Activated naive CD8-positive, alpha-beta T cell (primary cell): Measurements from ENCODE around the gene FUOM.

Experiments
- H3K27ac Mint-ChIP-seq: one replicate; pipeline ENCODE4 v1.8.0; 2021; ENCODE audit warnings: mixed read lengths
- H3K27me3 Mint-ChIP-seq: one replicate; pipeline ENCODE4 v1.8.0; 2021; ENCODE audit warnings: mixed read lengths
- H3K36me3 Mint-ChIP-seq: one replicate; pipeline ENCODE4 v1.8.0; 2021; ENCODE audit warnings: mixed read lengths
- H3K4me1 Mint-ChIP-seq: one replicate; pipeline ENCODE4 v1.8.0; 2021; ENCODE audit warnings: low read depth, mixed read lengths
- H3K4me3 Mint-ChIP-seq: one replicate; pipeline ENCODE4 v1.8.0; 2021; ENCODE audit warnings: mild to moderate bottlenecking, mixed read lengths
- H3K9me3 Mint-ChIP-seq: one replicate; pipeline ENCODE4 v1.8.0; 2021; ENCODE audit warnings: low read depth, mixed read lengths

FUOM gene

DNA sequence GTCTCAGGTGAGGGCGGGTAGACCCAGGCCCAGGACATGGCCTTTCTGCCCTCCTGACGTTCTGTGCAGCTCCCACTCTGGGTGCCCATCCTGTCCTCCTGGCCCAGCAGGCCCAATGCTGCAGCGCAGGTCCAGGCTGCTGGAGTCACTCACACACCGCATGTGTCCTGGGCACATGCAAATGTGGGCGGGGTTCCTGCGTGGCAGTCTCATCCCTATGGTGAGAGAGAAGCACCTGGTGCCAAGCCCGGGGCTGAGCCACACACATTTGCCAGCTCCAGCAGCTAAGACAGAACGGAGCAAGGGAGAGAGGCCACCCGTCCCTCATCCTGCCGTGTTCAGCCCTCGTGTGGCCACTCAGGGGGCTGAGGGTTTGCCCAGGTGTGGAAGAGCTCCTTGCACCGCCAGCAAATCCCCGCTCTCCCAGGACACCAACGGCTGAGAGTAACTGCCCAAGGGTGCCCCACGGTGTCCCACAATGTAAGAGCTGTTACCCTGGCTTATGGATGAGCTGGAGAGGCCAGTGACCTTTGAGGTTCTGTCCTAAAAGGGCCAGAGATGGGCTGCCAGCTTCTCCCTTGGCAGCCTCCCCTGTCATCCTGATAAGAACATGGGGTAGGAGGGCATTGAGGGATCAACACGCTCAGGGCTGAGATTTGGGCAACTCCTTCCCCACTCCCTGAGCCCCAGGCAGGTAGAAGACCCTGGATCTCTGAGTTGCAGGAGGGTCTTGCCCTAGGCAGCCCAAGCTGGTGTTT, 4.4 kb downstream of the FUOM start:
- Mint-ChIP-seq H3K27ac (no peak overlapping the region), H3K4me3 (no peak overlapping the region), H3K9me3 (no peaks in the 10 kb centered on the region), H3K27me3 (peaks cover 4% of the 10 kb centered on the region), H3K4me1 (peaks cover 5% of the 10 kb centered on the region), H3K36me3 (no peaks in the 10 kb centered on the region)

- Mint-ChIP-seq H3K27ac (no peak overlapping the region), H3K4me3 (no peak overlapping the region), H3K4me1 (peaks cover 5% of the 10 kb centered on the region), H3K36me3 (no peaks in the 10 kb centered on the region), H3K9me3 (no peaks in the 10 kb centered on the region), H3K27me3 (peaks cover 4% of the 10 kb centered on the region)
Observed at GRCh38 chr10:133351408-133352318, 6.2 kb downstream of the FUOM start.

GRCh38 chr10:133350950-133351329, 6.9 kb downstream of the FUOM start:
- Mint-ChIP-seq H3K4me3 (no peak overlapping the region), H3K9me3 (no peaks in the 10 kb centered on the region), H3K27ac (no peak overlapping the region), H3K4me1 (peaks cover 2% of the 10 kb centered on the region), H3K36me3 (no peaks in the 10 kb centered on the region), H3K27me3 (peaks cover 4% of the 10 kb centered on the region)

- no peak overlapping the region for H3K27ac Mint-ChIP-seq
- no peak overlapping the region for H3K4me3 Mint-ChIP-seq
- peaks cover 2% of the 10 kb centered on the region for H3K4me1 Mint-ChIP-seq
- peaks cover 9% of the 10 kb centered on the region for H3K27me3 Mint-ChIP-seq
- H3K36me3 Mint-ChIP-seq, result no peaks in the 10 kb centered on the region
- H3K9me3 Mint-ChIP-seq, result no peaks in the 10 kb centered on the region
Observed at GRCh38 chr10:133350283-133350949, 7.4 kb downstream of the FUOM start.

DNA sequence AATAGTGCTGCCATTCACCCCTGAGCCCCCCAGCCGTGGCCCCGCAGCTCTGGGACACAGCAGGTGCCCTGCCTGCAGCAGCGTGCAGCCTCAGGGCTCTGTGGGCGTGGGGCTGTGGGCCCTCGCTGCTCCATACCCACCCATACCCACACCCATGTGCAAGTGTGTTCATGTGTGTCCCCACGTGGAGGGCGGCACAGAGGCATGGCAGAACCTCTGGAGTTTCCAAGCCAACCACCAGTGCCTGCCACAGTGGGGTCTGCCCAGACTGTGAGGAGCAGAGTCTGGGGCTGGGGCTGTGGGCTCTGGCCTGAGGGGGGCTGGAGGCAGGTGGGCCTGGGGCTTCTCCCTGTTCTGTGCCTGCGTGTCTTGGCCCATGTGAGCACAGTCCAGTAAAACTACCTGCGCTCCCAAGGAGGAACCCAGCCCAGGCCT, 8.2 kb downstream of the FUOM start:
- no peaks in the 10 kb centered on the region for H3K9me3 Mint-ChIP-seq

GRCh38 chr10:133349160-133349568, 8.7 kb downstream of the FUOM start:
- no peaks in the 10 kb centered on the region for H3K9me3 Mint-ChIP-seq
- no peaks in the 10 kb centered on the region for H3K36me3 Mint-ChIP-seq
- H3K4me1 Mint-ChIP-seq, result peaks cover 2% of the 10 kb centered on the region
- peaks cover 15% of the 10 kb centered on the region for H3K27me3 Mint-ChIP-seq
- peak overlapping the region; percentile 52 for H3K27ac Mint-ChIP-seq
- no peak overlapping the region for H3K4me3 Mint-ChIP-seq

More for the DNA sequence above, 8.2 kb downstream of the FUOM start:
- no peaks in the 10 kb centered on the region for H3K36me3 Mint-ChIP-seq
- H3K27me3 Mint-ChIP-seq, result peaks cover 15% of the 10 kb centered on the region
- no peak overlapping the region for H3K27ac Mint-ChIP-seq
- H3K4me3 Mint-ChIP-seq, result no peak overlapping the region
- H3K4me1 Mint-ChIP-seq, result peaks cover 2% of the 10 kb centered on the region

- Mint-ChIP-seq H3K27me3 (peaks cover 19% of the 10 kb centered on the region), H3K36me3 (no peaks in the 10 kb centered on the region), H3K9me3 (no peaks in the 10 kb centered on the region), H3K27ac (no peak overlapping the region), H3K4me1 (peaks cover 2% of the 10 kb centered on the region), H3K4me3 (no peak overlapping the region)
Observed at GRCh38 chr10:133347710-133348517, 9.9 kb downstream of the FUOM start.

GRCh38 chr10:133346413-133346812, 11.4 kb downstream of the FUOM start:
- no peak overlapping the region for H3K27ac Mint-ChIP-seq
- H3K4me3 Mint-ChIP-seq, result no peak overlapping the region
- H3K36me3 Mint-ChIP-seq, result no peaks in the 10 kb centered on the region
- H3K9me3 Mint-ChIP-seq, result no peaks in the 10 kb centered on the region
- H3K4me1 Mint-ChIP-seq, result peaks cover 2% of the 10 kb centered on the region
- peaks cover 23% of the 10 kb centered on the region for H3K27me3 Mint-ChIP-seq

DNA sequence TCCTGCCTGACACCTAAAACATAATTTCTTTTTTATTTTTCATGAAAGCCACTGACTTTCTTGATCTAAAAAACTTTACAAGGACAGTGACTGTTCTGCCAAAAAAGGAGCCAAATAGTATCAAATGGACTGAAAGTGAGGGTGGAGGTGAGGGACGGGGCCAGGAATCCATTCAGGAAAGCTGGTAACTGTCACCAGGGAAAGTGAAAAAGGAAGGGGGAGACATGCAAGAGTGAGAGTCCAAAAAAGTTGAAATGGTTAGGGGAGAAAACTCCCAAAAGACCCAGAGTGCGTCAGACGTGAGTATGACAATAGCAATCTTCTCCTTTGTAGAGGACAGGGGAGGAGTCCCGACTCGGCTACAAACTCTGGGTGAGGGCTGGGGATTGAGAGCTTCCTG, 13.6 kb downstream of the FUOM start:
- Mint-ChIP-seq H3K27me3 (peaks cover 23% of the 10 kb centered on the region), H3K27ac (no peak overlapping the region), H3K4me1 (peaks cover 1% of the 10 kb centered on the region), H3K4me3 (no peak overlapping the region), H3K9me3 (no peaks in the 10 kb centered on the region), H3K36me3 (no peaks in the 10 kb centered on the region)

DNA sequence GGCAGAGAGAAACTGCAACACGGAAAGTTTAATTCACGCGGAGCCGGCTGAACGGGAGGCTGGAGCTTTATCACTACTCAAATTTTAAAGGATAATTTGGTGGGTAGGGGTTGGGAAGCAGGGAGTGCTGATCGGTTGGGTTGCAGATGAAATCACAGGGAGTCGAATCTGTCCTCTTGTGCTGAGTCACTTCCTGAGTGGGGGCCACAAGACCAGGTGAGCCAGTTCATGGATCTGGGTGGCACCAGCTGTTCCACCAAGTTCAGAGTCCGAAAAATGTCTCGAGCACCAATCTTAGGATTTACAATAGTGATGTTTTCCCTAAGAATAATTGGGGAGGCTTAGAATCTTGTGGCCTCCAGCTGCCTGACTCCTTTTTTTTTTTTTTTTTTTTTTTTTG, 14.3 kb downstream of the FUOM start:
- no peak overlapping the region for H3K27ac Mint-ChIP-seq
- H3K4me1 Mint-ChIP-seq, result no peaks in the 10 kb centered on the region
- H3K27me3 Mint-ChIP-seq, result peaks cover 19% of the 10 kb centered on the region
- H3K4me3 Mint-ChIP-seq, result no peak overlapping the region
- no peaks in the 10 kb centered on the region for H3K36me3 Mint-ChIP-seq
- no peaks in the 10 kb centered on the region for H3K9me3 Mint-ChIP-seq

DNA sequence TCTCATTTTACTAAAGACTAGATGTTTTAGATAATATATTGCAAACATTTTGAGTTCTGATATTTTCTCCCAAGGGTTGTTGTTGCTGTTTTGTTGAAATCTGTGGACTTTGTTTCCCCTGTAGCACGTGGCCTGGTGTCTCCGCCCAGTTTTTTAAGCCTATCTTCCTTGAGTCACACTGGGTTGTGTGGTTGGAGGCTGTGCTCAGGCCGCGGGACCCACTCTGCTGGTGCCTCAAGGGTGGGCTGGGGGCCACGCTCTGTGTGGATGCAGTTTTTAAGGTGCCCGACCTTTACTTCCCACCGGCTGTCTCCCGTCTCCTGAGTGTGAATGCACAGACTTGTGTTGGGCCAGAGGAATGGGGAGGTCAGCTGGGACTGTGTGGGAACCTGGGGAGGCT, 14.9 kb downstream of the FUOM start:
- no peaks in the 10 kb centered on the region for H3K9me3 Mint-ChIP-seq
- no peak overlapping the region for H3K27ac Mint-ChIP-seq
- no peak overlapping the region for H3K4me3 Mint-ChIP-seq
- H3K27me3 Mint-ChIP-seq, result peaks cover 19% of the 10 kb centered on the region
- H3K4me1 Mint-ChIP-seq, result no peaks in the 10 kb centered on the region
- no peaks in the 10 kb centered on the region for H3K36me3 Mint-ChIP-seq

GRCh38 chr10:133341983-133342382, 15.8 kb downstream of the FUOM start:
- H3K27ac Mint-ChIP-seq, result no peak overlapping the region
- no peaks in the 10 kb centered on the region for H3K9me3 Mint-ChIP-seq
- peaks cover 19% of the 10 kb centered on the region for H3K27me3 Mint-ChIP-seq
- no peaks in the 10 kb centered on the region for H3K4me1 Mint-ChIP-seq
- H3K36me3 Mint-ChIP-seq, result no peaks in the 10 kb centered on the region
- no peak overlapping the region for H3K4me3 Mint-ChIP-seq

GRCh38 chr10:133339708-133340380, 18.0 kb downstream of the FUOM start:
- Mint-ChIP-seq H3K4me1 (peaks cover under 1% of the 10 kb centered on the region), H3K4me3 (no peak overlapping the region), H3K27me3 (peaks cover 8% of the 10 kb centered on the region), H3K36me3 (no peaks in the 10 kb centered on the region), H3K9me3 (no peaks in the 10 kb centered on the region), H3K27ac (no peak overlapping the region)
